22Rv1 (cell line): ENCODE results near the gene CAMK2D.

Experiments
- CTCF ChIP-seq: fragments of 450-650 bp; IDR thresholded peaks from 2 replicates; pipeline ENCODE4 v1.5.1; 2017; ENCODE audit warnings: mild to moderate bottlenecking
- ZFX ChIP-seq: fragments of 450-650 bp; IDR thresholded peaks from 2 replicates; pipeline ENCODE4 v1.6.1; 2017; ENCODE audit warnings: antibody characterized with exemption, borderline replicate concordance

- TF ChIP-seq CTCF (no peak), ZFX (no peak)
Measured at GRCh38 chr4:113503691-113504090, 257.8 kb downstream of the CAMK2D start.
